Measurements from ENCODE around the gene DLG5. TPM values are rescaled to one million over a fixed set of nuclear protein-coding genes. Genes with fewer than 3 reads are reported as not detected.

DLG5 gene
- total RNA-seq, 1 donor from 2014 or later, result 34.6 TPM

- DNase-seq, result peak; percentile 68
Observed at GRCh38 chr10:77949167-77949566, 22.6 kb upstream of the DLG5 start.

GRCh38 chr10:77946084-77946483 is 19.5 kb upstream of the DLG5 start:
- no peak for DNase-seq

DNA sequence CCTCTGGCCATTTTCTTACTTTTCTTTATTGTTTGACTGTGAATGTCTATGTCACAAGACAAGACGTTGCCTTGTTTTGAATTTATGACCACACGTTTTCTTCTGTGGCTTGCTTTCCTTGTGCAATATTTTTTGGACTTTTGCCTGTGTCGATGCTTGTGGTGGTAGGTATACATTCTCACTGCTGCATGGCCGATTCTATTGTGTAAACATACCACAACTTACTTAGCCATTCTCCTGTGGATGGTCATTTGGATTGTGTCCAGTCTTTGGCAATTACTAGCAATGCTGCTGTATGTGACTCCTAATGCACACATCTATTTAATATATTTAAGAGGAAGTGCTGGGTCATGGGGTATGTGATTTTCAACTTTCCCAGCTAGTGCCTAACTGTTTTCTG is 18.0 kb upstream of the DLG5 start:
- no peak for DNase-seq

GRCh38 chr10:77943121-77943901 is 16.8 kb upstream of the DLG5 start:
- DNase-seq, result peak; percentile 37

DNA sequence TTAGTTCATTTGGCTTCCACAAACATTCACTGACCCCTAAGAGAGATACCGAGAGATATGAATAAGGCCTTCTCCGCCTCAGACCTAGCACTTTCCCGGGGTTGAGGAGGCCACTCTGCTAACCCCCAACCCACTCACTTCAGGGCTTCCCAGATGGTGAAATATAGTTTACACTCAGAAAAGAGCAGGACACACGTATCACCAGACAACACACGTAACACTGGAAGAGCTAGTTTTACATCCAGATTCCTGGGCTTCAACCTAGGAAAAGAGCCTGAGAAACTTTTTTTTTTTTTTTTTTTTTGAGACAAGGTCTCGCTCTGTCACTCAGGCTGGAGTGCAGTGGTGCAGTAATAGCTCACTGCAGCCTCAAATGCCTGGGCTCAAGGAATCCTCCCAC is 15.2 kb upstream of the DLG5 start:
- no peak for DNase-seq

DNA sequence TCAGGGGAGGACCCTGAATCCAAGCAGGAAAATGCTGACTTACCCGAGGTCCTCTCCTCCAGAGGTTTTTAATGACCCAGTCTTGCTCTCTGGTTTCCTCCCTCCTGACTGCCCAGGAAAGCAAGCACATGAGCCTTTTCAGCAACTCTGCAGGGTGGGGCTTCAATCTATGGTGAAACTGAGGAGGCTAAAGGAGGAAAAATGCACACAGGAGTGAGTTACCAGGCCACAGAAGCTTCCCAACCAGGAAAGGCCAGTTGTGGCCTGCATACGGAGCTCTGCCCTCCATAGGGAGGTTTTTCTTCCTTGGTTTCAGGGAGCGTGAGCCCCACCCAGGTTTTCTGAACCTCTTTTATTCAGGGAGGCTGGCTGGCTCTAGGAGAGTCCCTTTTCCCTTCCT is 14.1 kb upstream of the DLG5 start:
- DNase-seq, result no peak

DNA sequence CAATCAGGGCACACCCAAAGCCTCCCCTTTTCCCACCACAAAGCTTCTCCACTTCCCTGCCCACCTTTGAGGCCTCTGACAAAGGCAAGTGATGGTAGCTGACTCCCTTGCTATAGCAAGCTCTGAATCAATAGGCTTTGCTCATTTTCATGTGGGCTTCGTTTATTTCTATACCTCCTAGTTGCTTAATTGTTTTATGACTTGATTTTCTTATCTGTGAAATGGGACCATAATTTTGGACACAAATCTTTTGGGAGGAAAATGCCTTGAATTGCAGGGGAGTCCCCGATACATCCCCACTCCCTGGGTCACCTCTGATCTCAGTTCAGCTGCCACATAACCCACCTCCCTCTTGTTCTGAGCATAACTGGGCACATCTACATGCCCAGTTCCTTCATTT is 13.7 kb upstream of the DLG5 start:
- no peak for DNase-seq

GRCh38 chr10:77939561-77940001 is 13.0 kb upstream of the DLG5 start:
- DNase-seq, result peak; percentile 95

GRCh38 chr10:77936697-77937567 is 10.4 kb upstream of the DLG5 start:
- DNase-seq, result no peak

DNA sequence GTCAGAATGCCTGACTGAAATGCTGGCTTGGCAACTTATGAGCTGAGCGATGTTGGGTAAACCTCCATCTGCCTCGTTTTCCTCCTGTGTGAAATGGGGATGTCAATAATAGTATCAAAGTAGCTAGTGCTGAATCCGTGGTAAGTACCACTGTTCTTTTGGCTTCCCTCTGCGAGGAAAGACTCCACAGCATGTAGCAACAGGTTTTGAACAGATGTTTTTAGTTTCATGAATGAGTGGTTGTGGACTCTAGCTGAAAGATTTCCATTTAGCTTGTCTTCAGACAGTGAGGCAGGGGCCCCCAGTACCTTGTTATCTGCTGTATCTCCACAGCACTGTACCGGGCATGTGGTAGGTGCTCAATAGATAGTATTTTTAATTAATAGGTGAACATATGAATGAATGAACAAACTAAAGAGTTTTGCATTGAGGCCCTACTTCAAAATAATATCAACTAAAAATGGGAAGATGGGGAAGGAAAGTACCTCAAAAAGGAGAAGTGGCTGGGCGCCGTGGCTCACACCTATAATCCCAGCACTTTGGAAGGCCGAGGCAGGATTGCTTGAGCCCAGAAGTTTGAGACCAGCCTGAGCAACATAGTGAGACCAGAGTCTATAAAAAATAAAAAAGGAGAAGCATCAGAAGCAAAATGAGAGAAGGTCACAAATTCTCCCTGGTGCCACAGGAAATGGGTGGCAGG is 5.6 kb upstream of the DLG5 start:
- DNase-seq, result peak; percentile 38

GRCh38 chr10:77927402-77928246 is 1.1 kb upstream of the DLG5 start:
- peak; percentile 32 for DNase-seq

DNA sequence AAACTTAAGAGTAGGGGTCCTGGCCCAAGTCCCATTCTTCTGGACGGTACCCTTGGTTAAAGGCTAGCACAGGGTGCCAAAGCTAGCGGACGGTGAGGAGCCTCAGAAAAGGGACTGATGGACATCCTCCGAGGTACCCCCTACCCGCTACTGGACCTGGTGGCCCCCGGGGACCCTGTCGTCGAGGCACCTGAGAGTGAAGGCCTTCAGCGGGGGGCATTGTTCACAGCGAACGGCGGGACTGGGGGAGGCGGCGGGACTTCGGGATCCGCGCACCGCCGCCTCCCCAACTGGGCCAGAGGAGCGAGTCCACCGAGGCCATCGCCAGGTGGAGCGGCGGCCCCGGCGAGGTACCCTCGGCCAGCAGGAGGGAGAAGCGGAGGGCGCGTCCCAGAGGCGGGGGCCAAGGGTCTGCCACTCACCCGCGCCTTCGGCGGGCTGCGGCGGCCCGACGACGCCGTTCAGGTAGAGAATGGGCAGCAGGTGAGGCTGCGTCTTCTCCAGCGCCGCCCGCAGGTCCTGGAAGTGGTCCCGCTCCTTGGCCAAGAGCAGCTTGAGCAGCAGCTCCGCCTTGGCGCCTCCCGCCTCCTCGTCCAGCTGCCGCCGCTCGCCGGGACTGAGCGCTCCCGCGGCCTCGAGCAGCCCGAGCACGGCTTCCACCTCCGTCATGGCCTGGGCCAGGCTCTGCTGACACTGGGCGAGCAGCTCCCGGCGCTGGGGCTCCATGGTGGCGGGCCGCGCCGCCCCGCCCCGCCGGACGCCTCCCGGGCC is 575 bp downstream of the DLG5 start:
- DNase-seq, result peak; percentile 63

DNA sequence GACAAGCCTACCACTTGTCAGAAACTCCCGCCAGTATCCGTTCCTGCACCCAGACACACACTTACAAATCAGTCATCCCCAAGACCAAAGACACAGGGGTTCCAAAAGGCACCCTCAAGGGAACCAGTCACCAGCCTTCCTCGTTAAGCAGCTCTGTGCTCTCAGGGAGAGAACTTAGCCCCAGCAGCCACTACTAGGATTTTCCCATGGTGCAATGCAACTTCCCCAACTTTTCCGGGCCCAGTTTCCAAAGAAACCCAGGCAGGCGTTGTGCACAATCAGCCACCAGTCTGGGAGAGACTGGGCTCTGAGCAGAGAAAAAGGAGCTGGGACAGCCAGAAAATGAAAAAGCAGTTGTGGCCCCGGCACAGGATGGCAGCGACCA is 1.2 kb downstream of the DLG5 start:
- peak; percentile 60 for DNase-seq

GRCh38 chr10:77922566-77923179 is 3.9 kb downstream of the DLG5 start:
- DNase-seq, result no peak

GRCh38 chr10:77922055-77922454 is 4.5 kb downstream of the DLG5 start:
- DNase-seq, result no peak

DNA sequence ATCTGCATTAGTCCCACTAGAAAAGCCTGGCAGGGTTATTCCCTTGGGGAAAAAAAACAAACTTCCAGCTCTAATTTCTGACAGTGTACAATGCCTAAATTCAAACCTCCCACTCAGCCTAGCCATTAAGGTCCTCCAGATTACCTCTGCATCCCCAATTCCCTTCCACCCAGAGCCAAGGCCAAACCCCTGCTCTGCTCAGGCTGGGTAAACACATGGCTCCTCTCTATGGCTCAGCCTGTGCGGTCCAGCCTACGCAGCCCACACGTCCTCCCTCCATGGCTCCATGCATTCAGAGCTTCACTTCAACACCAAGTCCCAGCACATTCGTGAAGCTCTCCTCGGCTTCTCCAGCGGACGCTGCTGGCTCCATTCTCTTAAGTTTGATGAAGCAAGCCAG is 5.2 kb downstream of the DLG5 start:
- DNase-seq, result no peak

GRCh38 chr10:77920495-77920894 is 6.1 kb downstream of the DLG5 start:
- DNase-seq, result no peak

DNA sequence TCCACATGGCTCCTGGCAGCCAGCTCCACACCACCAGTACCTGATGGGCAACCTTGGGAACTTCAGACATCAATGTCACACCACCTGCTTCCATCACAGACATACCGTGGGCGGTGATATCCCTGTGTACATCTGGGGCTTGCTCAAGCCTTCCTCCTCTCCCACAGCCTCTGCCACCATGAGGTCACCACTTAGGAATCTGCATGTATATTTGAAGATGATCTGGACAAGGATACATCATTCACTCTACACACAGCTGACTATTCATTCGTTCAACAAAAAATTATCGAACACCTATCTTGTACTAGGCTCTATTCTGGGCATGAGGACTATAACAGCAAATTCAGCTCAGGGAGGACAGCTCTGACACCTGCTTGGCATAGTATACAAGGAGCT is 6.8 kb downstream of the DLG5 start:
- DNase-seq, result no peak

DNA sequence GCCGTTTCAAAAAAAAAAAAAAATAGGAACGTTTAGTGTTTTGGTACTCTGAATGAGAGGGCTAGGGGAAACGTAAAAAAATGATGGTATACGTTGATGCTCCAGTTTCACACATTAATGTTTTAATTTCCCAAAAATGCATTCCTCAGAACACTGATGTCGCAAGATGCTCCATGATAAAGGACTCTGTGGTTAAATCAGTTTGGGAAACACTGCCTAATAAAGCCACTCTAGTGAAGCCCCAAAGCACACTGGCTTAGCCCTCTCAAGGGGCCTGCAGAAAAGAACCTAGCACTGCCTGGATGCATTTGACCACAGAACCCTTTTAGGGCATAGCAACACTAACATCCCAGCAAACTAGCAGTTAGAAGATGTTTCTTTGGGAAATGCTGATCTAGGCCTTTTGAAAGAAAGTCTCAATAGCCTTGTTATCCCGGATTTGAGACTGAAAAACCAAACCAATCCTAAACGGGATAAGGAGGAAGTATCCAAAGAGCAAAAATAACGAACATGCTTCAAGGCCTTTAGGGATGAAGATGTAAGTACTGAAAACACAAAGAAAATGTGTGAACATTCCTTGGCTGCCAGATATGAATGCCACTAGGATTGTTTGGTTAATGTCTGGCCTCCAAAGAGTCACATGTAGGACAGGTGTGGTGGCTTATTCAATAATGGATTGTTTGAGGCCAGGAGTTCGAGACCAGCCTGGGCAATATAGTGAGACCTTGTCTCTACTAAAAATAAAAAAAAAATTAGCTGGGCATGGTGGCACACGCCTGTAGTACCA is 11.0 kb downstream of the DLG5 start:
- DNase-seq, result no peak

GRCh38 chr10:77913090-77913489 is 13.5 kb downstream of the DLG5 start:
- no peak for DNase-seq
